Gastroesophageal sphincter (tissue), 4 donors: Measurements from ENCODE around the gene ZBTB7C. TPM values are rescaled to one million over a fixed set of nuclear protein-coding genes. Genes with fewer than 3 reads are reported as not detected.

Experiments
- ATAC-seq: fragments of 150-250 bp; one replicate; pipeline ENCODE4 v1.9.1; 2016; ENCODE audit warnings: mild to moderate bottlenecking, moderate library complexity
- H3K27ac ChIP-seq, 4 donors: fragments of 200-600 bp; sonication (generic) in 3 of 4; 1 replicate in 3 of 4; 2 replicates in 1 of 4; pipeline ENCODE4 v1.5.1; 2016 to 2019
- H3K27me3 ChIP-seq: fragments of 200-600 bp; sonication (generic); one replicate; pipeline ENCODE4 v1.5.1; 2019
- H3K36me3 ChIP-seq, 2 donors: fragments of 200-600 bp; sonication (generic); one replicate each; pipeline ENCODE4 v1.5.1; 2019; ENCODE audit warnings: control low read depth in 1 of 2
- H3K4me1 ChIP-seq, 3 donors: fragments of 200-600 bp; sonication (generic); 1 replicate in 2 of 3; 2 replicates in 1 of 3; pipeline ENCODE4 v1.5.1; 2016 to 2019; ENCODE audit warnings: control low read depth in 2 of 3
- H3K4me3 ChIP-seq, 2 donors: fragments of 200-600 bp; sonication (generic); one replicate each; pipeline ENCODE4 v1.5.1; 2019; ENCODE audit warnings: mild to moderate bottlenecking in 1 of 2, moderate library complexity in 1 of 2
- H3K9me3 ChIP-seq, 3 donors: fragments of 200-600 bp; sonication (generic); one replicate each; pipeline ENCODE4 v1.5.1; 2017 to 2019; ENCODE audit warnings: control low read depth in 2 of 3
- EP300 ChIP-seq: sonication (generic); formaldehyde crosslinking; IDR thresholded peaks from one replicate; pipeline ENCODE4 v1.6.1; 2017; ENCODE audit warnings: antibody characterized with exemption, mild to moderate bottlenecking
- POLR2A ChIP-seq, 2 donors: fragments of 450-650 bp; IDR thresholded peaks; one replicate each; pipeline ENCODE4 v1.6.1; 2017; ENCODE audit warnings: antibody characterized with exemption in 2 of 2, mild to moderate bottlenecking in 2 of 2, moderate library complexity in 1 of 2
- POLR2AphosphoS5 ChIP-seq: sonication (generic); formaldehyde crosslinking; IDR thresholded peaks from one replicate; pipeline ENCODE4 v1.6.1; 2017; ENCODE audit warnings: antibody characterized with exemption
- WGBS, 2 donors: methylation state at CpG; one replicate each; pipeline ENCODE4 v1.1.5; 2018; ENCODE audit warnings: low coverage in 1 of 2; 5-methylcytosine and 5-hydroxymethylcytosine counted together
- total RNA-seq, 4 donors: library from RNA; depleted of rRNA; stranded (reverse); fragments of >200 nt; gene quantifications; one replicate each; pipeline ENCODE4 v1.1.0, GENCODE V29; 2016
- TF ChIP-seq, protein P1 (sequence below), 4 experiments: fragments of 200-600 bp in 2 of 4; fragments of 450-650 bp in 2 of 4; sonication (generic) in 1 of 4; IDR thresholded peaks; one replicate each; pipeline ENCODE4 v1.5.1; 2017 to 2019; ENCODE audit warnings: antibody characterized with exemption in 4 of 4, mild to moderate bottlenecking in 2 of 4, moderate library complexity in 2 of 4

ZBTB7C gene
- total RNA-seq, 4 donors from 2014 or later: 7.8 to 15.4 (median 11.8) TPM

DNA sequence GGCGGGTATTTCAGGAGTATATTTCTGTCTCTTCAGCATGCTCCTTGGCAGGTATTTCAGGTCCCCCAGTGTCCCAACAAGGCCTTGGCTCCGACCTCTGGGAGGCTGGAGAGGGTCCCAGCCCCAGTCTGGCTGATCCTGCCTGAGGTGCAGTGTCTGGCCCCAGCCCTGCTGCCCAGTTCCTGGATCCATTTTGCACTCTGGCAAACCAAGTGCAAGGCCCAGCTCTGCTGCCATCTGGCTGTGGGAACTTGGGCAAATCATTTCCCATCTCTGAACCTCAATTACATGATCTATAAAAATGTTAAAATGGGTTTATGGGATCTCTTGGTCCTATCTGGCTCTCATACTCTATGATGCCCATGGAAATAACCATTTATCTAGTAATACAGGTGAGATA is 63.6 kb downstream of the ZBTB7C start:
- 41% methylated on average over 2 of the region's 2 CpGs; no CpG with 5 or more reads in 1 of the 2 donors for WGBS, 2 donors
- ATAC-seq: no peak
- Histone ChIP-seq H3K4me3 (no peak overlapping the region), H3K27me3 (no peaks in the 10 kb centered on the region), H3K9me3 (no peaks in the 10 kb centered on the region), H3K4me1 (peaks cover 0 to 43% (median 8%) of the 10 kb centered on the region in 3 donors), H3K36me3 (no peaks in the 10 kb centered on the region), H3K27ac (no peak overlapping the region)
- no peak for TF ChIP-seq POLR2AphosphoS5
- TF ChIP-seq, protein P1, sequence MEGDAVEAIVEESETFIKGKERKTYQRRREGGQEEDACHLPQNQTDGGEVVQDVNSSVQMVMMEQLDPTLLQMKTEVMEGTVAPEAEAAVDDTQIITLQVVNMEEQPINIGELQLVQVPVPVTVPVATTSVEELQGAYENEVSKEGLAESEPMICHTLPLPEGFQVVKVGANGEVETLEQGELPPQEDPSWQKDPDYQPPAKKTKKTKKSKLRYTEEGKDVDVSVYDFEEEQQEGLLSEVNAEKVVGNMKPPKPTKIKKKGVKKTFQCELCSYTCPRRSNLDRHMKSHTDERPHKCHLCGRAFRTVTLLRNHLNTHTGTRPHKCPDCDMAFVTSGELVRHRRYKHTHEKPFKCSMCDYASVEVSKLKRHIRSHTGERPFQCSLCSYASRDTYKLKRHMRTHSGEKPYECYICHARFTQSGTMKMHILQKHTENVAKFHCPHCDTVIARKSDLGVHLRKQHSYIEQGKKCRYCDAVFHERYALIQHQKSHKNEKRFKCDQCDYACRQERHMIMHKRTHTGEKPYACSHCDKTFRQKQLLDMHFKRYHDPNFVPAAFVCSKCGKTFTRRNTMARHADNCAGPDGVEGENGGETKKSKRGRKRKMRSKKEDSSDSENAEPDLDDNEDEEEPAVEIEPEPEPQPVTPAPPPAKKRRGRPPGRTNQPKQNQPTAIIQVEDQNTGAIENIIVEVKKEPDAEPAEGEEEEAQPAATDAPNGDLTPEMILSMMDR (IDR thresholded peaks at IDR 0.05): peak in 2 of 4 experiments; percentile 10 to 47

DNA sequence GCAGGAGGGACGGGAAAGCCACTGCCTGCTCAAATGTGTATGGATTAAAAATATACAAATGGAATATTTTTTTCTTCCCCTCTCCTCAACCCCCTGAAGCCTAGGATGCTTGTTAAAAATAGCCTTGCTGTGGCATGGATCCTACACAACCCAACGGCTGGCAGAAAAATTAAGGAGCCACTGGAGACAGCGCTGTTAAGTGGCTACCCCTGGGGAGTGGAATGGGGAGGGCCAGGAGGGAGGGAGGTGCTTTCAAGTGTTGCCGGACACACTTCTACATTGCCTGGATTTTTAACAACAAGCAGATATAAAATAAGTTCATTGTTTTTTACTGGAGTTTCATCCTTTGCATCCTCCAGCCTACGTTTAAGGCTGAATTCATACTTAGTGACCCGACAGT is 66.6 kb downstream of the ZBTB7C start:
- Histone ChIP-seq H3K4me3 (no peak overlapping the region), H3K4me1 (peaks cover 0 to 47% (median 8%) of the 10 kb centered on the region in 3 donors)
- ATAC-seq: peak; percentile 41

DNA sequence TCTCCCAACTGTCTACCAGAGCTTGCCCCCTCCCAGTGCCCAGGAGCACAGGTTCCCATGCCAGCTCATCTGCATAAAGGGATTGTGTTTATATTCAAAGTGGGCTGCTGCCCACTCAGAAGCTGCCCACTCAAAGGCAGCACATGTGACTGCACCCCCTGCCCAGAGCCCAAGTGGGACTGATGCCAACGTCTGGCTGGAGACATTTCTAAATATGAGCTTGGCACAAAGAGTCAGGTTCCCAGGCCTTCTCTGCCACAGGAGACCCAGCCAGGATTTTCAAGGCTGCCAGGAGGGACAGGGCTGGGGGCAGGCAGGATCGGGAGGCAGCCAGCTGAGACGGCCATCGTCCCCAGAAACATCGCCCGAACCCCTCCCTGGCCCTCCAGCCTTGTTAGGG is 67.1 kb downstream of the ZBTB7C start:
- WGBS, 2 donors: no CpG with 5 or more reads among the region's 6 CpGs
- no peak overlapping the region for H3K4me3 ChIP-seq
- peak; percentile 29 for TF ChIP-seq POLR2AphosphoS5
- no peak for TF ChIP-seq EP300
- TF ChIP-seq, protein P1 (IDR thresholded peaks at IDR 0.05): no peak
- no peak for TF ChIP-seq POLR2A (IDR thresholded peaks at IDR 0.05)
- no peaks in the 10 kb centered on the region for H3K9me3 ChIP-seq
- no peaks in the 10 kb centered on the region for H3K36me3 ChIP-seq
- peaks cover 0 to 47% (median 8%) of the 10 kb centered on the region in 3 donors for H3K4me1 ChIP-seq
- H3K27ac ChIP-seq: peak overlapping the region in 3 of 4 donors; percentile 74 to 83 (median 78)
- ATAC-seq: peak; percentile 29
- H3K27me3 ChIP-seq: no peaks in the 10 kb centered on the region

More for the DNA sequence above, 66.6 kb downstream of the ZBTB7C start:
- TF ChIP-seq, protein P1 (IDR thresholded peaks at IDR 0.05): no peak
- no peak for TF ChIP-seq POLR2AphosphoS5
- no peak for TF ChIP-seq EP300
- no peak for TF ChIP-seq POLR2A (IDR thresholded peaks at IDR 0.05)
- Histone ChIP-seq H3K27ac (peak overlapping the region in 3 of 4 donors; percentile 74 to 83 (median 78)), H3K36me3 (no peaks in the 10 kb centered on the region), H3K9me3 (no peaks in the 10 kb centered on the region), H3K27me3 (no peaks in the 10 kb centered on the region)
- WGBS, 2 donors: 35 to 69% methylated on average over 2 to 6 of the region's 6 CpGs

DNA sequence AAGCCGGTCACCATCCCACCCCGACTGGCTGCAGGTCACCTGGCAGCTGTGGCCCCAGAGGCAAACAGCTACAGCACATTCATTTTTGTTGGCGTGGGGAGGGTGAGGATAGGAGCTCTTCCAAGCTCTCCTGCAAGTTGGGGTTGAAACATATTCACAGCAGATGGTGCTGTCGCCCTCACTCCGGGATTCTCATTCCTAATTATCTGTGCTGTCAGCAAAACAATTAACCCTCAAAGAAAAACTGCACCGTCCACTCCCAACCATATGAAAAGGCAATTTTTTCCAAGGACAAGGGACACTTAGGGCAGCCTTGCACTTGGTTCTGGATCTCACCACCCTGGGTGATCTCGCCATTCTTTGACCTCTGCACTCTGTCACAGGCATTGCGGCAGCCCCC is 68.6 kb downstream of the ZBTB7C start:
- 35 to 85% methylated on average over 2 of the region's 8 CpGs for WGBS, 2 donors
- peaks cover 0 to 46% (median 8%) of the 10 kb centered on the region in 3 donors for H3K4me1 ChIP-seq
- ATAC-seq: no peak
- no peak overlapping the region for H3K4me3 ChIP-seq
- TF ChIP-seq EP300: no peak
- no peak for TF ChIP-seq POLR2A (IDR thresholded peaks at IDR 0.05)
- TF ChIP-seq, protein P1 (IDR thresholded peaks at IDR 0.05): peak in 1 of 4 experiments; percentile 34
- H3K27me3 ChIP-seq: no peaks in the 10 kb centered on the region
- no peaks in the 10 kb centered on the region for H3K36me3 ChIP-seq
- H3K27ac ChIP-seq: peak overlapping the region in 1 of 4 donors; percentile 78
- no peaks in the 10 kb centered on the region for H3K9me3 ChIP-seq

DNA sequence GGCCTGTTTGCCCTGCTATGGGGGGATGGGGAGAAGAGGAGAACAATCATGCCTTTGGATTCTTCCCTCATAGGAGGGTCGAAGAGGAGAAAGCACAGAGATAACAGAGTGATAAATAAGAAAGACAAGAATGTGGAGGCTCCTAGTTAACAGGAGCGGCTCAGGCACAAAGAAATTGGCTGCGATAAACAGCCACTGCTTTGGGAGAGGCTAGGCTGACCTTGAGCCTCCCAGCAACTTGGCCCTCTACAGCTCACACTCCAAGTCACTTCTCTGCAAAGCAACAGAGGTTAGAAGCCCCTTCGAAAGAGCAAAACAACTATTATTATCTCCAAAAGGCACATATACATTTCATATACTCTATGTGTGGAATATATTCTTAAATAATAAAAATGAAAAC is 69.5 kb downstream of the ZBTB7C start:
- Histone ChIP-seq H3K9me3 (no peaks in the 10 kb centered on the region), H3K27ac (no peak overlapping the region), H3K4me3 (no peak overlapping the region), H3K27me3 (no peaks in the 10 kb centered on the region), H3K4me1 (peaks cover 0 to 40% (median 8%) of the 10 kb centered on the region in 3 donors), H3K36me3 (no peaks in the 10 kb centered on the region)
- WGBS, 2 donors: 69 to 80% methylated on average over 1 to 4 of the region's 4 CpGs
- ATAC-seq: no peak
- TF ChIP-seq POLR2A (IDR thresholded peaks at IDR 0.05) (no peak), EP300 (no peak)
- TF ChIP-seq, protein P1 (IDR thresholded peaks at IDR 0.05): no peak
